DMS153 treated with DMSO at 0.1 percent for 48 hours (cell line): ENCODE data around the gene SWI5.
"Not testable (repeated sequence)": the region's sequence is repeated elsewhere in the genome, so short reads cannot be mapped to it uniquely, and the experiment has no call there.

ENCODE experiments used
- DNase-seq: peaks from one replicate; lab custom pipeline; 2025; ENCODE audit not compliant: unreplicated experiment; lab: John Stamatoyannopoulos, UW

The SWI5 gene

DNA sequence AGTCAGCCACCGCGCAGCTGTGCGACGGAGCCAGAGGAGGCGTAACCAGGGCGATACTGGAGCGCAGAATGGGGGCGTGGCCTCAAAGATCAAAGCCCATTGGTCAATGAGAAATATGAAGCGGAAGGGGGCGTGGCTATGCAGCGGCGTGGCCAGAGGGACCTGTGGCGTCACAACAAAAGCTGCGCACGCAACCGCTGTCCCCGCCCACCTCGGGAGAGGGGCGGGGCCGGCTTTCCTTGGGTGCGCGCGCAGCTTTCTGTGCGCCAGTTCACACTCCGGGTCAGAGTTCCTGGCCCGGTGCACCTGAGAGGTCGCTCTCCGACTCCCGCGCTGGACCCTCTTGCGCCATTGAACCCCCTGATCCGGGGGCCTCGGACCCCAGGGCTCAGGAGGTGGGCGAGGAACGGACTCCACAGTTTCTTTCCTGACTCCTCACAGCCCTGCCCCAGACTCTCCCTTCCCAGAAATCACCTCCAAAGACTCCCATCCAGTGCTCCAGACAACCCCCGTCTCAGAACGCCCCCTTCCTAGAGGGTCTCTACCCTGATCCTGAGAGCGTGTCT lies at the start of gene SWI5:
SWI5 (plus strand) TSS at position 269 of the 566 bp plus-strand sequence.
- DNase-seq, result peak; percentile 99

DNA sequence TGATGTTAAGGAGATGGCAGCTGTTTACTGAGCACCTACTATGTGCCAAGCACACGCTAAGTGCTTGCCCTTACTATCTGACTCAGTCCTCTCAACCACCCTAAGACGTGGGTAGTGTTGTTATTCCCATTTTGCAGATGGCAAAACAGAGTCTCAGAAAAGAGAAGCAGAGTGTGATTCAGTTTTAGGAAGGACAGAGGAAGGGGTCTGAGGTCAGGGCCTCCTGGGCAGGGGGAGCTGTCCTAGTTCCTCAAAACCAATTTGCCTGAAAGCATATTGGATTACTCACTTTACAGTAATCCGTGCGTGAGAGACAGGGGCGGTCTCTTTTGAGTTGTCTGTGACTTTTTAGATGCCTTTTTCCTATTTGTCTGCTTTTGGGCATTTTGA lies 49.7 kb upstream of the SWI5 start:
- no peak for DNase-seq

DNA sequence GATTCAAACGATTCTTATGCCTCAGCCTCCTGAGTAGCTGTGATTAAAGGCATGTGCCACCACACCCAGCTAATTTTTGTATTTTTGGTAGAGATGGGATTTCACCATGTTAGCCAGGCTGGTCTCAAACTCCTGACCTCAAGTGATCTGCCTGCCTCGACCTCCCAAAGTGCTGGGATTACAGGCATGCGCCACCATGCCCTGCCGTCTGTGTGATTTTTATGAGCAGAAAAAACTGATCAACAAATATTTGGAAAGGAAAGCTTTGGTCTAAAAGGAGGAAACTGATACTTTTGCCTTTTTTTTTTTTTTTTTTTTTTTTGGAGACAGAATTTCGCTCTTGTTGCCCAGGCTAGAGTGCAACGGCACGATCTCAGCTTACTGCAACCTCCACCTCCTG lies 45.2 kb upstream of the SWI5 start:
- not testable (repeated sequence) for DNase-seq

DNA sequence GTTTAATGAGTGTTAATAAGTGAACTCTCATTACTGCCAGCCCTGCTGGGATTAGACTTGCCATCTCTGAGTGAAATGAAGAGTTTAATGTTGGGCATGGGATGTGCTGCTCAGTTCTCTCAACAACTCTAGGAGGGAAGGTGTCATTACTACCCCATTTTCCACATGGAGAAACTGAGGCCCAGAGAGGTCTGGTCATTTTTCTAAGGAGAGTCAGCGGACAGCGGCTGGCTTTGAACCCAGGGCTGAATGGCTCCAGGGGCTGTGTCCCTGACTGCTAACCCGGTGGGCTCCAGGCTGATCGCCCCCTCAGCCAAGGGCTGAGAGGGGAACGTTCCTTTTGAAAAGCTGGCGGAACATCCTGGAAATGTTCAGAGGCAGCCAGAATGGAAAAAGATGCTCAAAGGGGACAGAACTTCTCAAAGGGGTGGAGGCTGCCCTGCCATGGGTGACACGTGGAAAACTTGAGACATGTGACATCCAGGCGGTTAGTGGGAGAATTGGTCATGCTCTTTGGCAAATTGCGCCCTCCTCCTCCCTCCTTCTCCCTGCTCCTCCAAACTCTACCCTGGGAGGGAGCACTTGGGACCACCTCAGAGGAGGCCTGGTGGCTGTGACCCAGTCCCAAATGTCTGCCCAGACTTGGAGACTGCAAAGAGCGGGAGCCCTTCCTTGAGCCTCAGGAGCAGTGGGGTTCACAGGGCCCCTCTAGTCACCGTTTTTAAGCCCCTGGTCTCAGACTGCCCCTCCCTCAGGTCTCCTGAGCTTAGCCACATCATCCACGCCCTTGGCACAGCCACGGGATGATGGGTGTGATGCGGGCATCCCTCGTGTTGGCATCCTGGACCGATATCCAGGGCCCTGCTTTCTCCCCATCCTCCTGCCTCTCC lies 44.2 kb upstream of the SWI5 start:
- no peak for DNase-seq

DNA sequence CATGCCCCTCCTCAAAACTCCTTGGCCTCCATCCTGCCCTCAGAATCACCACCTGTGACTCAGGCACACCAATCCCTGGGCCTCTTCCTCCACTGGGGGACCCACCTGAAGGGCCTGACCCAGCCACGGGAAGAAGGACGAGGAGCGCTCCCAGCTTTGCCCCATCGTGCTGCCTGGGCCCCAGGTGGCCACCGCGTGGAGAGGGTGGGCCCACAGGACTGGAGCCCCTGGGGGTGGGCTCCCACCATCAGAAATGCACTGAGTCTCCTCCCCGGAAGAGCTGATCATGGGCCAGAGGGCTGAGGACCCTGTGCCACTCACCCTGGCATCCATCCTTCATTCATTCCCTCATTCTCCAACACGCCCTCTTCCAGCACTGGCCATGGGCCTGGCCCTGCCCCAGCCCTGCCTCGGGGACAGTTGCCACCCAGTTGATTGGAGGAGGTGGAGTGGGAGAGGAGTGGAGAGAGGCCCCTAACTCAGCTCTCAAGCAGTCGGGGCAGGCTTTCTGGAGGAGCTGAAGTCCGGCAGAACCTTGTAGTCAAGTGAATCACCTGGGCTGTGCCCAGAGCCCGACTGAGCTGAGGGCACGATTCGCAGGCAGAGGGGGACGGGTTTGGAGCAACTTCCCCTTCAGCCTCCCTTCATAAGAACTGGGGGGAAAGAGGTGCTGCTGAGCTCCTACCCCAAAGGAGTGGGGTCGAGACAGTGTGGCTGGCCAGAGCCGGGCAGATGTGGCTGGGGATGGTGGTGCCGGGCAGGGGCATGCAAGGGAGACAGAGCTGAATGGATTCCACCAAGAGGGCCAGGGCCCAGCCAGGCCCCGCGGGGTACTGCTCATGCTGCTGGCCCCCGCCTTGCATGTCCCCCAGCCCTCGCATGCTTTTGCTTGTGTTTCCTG lies 43.3 kb upstream of the SWI5 start:
- DNase-seq, result no peak

DNA sequence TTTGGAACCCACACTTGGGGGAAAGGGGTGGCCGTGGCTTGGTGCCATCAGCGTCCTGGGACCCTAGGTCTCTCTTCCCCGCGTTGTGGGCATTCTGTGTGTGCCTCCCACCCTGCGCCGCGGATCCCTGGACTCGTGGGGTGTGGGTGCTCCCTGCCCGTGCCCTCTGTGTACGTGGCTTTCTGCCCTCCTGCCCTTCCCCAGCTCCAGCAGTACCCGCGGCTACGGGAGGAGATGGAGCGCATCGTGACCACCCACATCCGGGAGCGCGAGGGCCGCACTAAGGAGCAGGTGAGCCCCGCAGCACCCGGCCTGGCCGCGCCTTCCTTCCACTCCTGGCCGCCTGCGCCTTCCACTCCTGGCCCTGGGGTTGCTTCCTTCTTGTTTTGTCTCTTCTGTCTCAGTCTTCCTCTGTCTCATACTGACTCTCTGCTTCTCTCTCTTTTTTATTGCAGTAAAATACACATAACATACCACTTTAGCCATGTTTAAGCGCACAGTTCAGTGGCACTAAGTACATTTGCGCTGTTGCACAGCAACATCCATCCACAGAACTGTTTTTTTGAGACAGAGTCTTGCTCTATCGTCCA lies 42.2 kb upstream of the SWI5 start:
- DNase-seq, result no peak

DNA sequence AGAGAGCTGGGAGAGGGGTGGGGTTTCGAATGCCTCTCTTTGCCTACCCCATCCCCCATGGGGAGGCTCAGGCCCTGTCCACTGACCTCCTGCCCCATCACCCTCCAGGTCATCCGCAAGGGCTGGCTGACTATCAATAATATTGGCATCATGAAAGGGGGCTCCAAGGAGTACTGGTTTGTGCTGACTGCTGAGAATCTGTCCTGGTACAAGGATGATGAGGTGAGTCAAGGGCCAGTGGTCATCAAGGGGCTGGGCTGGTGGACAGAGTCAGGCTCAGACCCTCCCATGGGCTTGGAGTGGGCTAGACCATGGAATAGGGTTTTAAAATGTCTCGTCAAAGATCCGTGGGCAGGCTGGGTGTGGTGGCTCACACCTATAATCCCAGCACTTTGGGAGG lies 34.0 kb upstream of the SWI5 start:
- no peak for DNase-seq

DNA sequence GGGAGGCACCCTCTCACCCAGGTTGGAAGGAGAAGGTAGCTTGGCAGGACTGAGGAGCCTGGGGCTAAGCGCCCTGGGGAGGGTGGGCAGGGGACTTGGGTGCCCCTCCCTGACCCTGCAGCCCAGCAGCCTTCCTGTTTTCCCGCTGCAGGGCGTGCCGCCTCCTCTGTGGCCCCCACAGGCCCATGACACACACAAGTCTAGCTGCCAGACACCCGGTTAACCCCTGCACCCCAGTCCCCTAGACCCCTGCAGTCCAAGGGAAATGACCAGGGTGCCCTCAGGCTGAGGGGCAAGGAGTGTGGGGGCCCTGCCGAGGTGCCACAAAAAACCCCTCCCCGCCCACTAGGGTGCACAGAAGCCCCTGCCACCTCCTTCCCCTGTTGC lies 33.3 kb upstream of the SWI5 start:
- no peak for DNase-seq

DNA sequence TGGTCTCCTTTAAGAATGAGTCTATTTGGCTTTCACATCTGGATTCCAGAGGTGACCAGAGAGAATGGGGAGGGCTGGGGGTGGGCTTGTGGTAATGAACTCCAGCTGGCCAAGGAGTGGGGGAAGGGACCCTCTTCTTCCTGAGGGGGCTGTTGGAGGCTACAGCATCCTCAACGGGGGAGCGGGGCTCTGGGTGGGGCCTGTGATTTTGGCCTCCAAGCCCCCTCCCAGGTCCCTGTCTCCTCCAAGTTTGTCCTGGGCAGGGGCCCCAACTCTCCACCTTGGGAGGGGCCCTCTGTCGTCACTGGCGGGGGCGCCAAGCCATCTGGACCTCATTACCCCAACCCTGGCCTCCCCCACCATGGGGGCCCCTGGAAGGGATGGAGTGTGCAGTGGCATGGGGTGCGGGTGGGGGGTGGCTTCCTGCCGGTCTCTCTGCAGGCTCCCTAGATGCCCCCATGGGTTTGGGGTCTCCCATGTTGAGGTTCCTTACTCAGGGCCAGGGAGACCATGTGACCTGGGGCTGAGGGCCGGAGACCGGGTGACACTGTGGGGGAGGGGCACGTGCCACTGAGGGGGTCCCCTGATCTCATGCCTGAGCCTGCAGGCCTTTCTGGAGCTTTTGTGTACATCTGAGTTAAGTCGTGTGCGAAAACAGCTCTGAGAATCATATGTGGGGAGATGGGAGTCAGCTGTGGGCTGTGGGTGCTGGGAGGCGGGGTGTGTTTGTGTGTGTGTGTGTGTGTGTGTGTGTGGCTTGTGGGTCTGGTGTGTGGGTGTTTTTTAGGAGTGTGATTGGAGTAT lies 32.7 kb upstream of the SWI5 start:
- DNase-seq, result no peak

DNA sequence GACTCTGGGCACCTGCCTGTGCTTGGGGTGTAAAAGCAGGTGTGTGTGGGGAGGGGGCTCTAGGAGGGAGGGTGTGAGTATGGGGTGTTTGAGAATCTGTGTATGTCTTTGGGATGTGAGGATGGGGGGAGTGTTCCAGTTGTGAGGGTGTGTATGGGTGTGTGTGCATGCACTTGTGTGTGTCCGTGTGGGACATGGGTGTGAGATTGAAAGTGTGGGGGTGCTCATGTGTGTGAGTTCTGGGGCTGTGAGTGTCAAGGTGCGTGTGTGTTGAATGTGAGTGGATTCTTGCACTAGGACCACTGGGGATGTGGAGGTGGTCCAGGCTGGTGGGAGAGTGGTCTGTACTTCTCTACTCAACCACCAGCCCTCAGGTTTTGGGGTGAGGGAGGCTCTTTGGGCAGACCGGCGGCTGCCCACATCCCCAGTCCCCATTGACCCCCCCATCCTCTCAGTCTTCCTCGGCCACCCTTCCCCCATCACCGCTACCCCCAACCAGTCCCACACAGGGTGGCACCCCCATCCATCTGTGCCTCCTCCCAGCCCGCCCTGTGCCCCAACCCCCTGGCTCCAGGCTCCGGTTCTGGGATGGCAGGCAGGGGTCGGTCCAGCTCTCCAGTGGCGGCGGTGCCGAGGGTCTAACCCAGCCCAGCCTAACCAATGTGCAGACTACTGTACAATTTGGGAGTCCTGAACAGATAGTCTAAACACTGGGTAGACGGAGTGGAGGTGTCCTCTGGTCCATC lies 31.8 kb upstream of the SWI5 start:
- DNase-seq, result no peak

DNA sequence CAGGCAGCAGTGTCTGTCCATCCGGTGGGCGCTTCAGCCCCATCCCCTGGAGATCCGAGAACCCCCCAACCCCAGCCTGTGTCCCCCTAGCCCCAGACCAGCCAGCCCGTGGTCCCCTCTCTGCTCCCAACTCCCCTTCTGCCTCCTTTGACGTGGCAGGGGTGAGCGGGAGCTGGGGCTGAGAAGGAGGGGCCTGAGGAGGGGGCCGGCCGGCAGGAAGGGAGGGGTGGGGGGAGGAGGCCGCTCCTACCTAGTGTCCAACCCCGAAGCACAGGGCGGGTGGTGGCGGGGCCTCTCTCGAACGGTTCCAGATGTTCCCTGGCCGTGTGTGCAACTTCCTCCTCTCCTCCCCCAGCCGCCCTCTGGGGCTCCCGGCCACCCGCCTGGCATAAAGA lies 31.2 kb upstream of the SWI5 start:
- DNase-seq, result no peak

DNA sequence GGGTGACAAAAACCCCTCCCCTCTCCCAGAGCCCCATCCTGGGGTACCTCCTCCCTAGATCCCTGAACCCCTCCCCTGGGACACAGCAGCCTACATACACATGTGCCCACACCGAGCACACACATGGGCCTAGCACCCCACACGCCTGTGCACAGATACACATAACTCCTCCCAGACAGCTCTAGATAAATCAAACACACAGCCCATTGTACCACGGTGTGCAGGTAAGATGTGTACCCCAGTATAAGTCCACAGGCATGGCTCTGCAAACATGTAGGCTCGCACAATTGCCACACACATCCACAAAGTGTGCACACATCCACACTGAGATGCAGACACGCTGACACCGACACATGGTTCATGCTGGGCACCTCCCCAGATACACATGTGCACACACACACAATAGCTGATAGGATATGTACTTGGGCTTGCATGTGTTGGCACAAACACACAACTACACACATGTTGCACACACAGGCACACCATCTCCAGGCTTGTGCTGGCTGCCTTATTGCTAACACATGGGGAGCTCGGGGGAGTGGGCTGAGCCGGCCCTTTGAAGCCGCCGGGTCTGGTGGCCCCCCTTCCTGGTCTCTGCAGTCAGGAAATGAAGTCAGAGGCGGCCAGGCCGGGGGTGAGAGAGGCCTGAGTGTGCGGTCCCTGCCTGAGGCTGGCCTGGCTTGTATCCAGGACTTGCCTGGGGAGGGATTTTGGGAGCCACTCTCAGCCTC lies 30.5 kb upstream of the SWI5 start:
- DNase-seq, result no peak

DNA sequence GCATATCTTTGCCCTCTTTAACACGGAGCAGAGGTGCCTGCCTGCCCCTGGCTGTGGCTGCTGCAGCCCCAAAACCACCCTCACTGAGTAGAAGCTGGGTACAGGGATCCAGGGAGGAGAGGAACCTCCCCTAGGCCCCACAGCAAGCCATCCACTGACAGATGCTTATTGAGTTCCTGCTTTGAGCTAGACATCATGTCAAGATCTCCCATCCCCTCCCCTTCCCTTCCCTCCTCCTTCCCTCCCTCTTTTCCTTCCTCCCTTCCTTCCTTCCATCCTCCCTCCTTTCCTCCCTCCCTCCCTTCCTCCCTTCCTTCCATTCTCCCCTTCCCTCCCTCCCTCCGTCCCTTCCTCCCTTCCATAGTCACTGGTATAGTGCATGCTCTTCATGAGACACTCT lies 29.6 kb upstream of the SWI5 start:
- no peak for DNase-seq

DNA sequence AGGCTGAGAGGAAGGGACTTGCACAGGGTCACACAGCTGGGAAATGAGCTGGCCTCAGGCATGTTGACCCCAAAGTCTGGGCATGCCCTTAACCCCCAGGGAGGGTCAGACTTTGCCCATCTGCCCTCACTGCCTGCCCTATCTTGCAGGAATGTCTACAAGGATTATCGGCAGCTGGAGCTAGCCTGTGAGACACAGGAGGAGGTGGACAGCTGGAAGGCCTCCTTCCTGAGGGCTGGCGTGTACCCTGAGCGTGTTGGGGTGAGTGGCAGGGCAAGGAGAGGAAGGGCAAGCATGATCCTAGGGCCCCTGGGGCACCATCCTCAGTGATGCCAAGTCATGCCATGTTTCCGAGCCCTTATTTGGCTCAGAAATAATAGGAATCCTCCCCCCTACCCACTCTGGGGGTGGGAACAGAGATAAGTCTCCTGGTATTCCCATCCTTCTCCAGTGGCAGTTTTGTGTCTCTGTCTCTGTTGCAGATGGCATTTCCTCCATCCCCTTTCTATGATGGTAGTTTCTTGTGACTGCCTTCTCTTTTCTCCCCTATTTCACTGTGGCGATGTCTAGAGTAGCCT lies 28.8 kb upstream of the SWI5 start:
- no peak for DNase-seq

DNA sequence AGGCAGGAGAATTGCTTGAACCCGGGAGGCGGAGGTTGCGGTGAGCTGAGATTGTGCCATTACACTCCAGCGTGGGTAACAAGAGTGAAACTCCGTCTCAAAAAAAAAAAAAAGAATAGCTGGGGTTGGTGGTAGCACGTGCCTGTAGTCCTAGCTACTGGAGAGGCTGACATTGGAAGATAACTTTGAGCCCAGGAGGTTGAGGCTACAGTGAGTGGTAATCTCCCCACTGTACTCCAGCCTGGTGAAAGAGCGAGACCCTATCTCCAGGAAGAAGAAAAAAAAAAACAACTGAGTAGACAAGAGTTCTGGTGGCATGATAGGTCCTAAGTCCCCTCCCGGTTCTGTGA lies 26.5 kb upstream of the SWI5 start:
- no peak for DNase-seq

DNA sequence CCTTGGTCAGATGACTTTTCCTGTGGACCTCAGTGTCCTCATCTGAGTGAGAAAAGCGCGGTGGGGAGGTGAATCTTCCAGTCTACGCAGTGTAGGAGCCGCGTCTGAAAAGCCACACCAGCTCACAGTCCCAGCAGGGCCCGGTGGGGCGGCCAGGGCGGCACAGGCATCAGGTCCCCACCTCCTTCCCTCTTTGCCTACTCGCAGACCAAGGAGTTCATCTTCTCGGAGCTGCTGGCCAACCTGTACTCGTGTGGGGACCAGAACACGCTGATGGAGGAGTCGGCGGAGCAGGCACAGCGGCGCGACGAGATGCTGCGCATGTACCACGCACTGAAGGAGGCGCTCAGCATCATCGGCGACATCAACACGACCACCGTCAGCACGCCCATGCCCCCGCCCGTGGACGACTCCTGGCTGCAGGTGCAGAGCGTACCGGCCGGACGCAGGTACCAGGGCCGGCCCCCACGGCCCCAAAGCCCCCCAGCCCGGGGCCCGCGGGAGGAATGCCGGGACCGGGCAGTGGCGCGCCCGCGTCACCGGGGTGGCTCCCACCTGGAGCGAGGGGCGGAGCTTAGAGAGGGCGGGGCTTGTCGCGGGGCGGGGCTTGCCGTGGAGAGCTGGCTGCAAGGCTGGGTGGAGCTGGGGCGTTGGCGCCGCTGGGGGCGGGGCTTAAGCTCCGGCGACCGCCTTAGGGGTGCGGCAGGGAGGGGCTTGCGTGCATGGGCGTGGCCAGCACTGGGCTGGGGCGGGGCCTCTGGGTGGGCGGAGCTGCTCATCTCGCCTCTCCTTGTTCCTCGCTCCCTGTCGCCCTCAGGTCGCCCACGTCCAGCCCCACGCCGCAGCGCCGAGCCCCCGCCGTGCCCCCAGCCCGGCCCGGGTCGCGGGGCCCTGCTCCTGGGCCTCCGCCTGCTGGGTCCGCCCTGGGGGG lies 25.9 kb upstream of the SWI5 start:
- peak; percentile 85 for DNase-seq

DNA sequence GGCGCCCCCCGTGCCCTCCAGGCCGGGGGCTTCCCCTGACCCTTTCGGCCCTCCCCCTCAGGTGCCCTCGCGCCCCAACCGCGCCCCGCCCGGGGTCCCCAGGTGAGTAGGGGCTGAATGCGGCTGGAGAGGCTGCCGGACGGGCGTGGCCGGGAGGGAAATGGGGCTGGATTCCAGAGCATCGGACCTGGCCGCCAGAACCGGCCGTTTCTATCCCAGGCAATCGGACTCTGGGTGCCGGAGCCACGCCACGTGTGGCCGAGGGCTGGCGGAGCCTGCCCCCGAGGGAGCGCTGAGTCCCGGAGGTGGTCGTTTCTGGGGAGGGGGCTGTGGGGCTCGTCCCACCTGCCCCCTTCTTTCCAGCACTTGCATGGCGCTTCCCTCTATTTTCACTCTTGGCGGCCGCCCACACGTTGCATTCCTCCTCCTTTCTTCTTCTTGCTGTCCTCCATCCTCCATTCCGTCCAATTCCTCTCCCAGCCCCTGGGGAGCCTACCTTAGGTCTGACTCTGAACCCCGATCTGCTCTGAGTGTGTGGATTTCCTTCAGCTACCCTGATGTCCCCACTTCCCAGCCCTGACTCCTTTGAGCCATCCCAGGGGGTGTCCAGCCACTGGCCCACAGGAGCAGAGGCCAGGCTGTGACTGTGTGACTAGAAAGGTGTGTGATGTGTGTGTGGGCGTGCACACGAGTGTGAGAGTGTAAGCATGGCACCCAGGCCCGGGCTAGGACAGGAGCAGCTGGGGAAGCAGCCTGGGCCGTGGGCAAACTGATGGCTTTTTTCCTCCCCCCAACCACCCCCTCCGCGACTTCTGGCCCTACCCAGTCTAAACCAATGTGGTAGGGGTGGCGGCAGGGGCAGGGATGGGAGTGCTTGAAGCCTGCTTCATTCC lies 25.0 kb upstream of the SWI5 start:
- DNase-seq, result no peak
